K562 (cell line): ENCODE results near the gene POLE2. TPM values are rescaled to one million over a fixed set of nuclear protein-coding genes. Genes with fewer than 3 reads are reported as not detected.

Experiments
- BRD9 ChIP-seq: fragments of 450-650 bp; IDR thresholded peaks from 2 replicates; pipeline ENCODE4 v1.6.1; 2018; ENCODE audit warnings: low read depth; ENCODE audit not compliant: partially characterized antibody
- MTA3 ChIP-seq: fragments of 450-650 bp; formaldehyde crosslinking; IDR thresholded peaks from 2 replicates; pipeline ENCODE4 v1.6.1; 2017; ENCODE audit warnings: mild to moderate bottlenecking, borderline replicate concordance
- NR2C1 ChIP-seq, 2 experiments: fragments of 450-650 bp; IDR thresholded peaks; 2 replicates each; pipeline ENCODE4 v1.6.1; 2017; ENCODE audit warnings: mild to moderate bottlenecking in 2 of 2, antibody characterized with exemption in 1 of 2, inconsistent platforms in 1 of 2, missing compliant biosample characterization in 1 of 2, missing genetic modification characterization in 1 of 2
- NR4A1 ChIP-seq, 2 experiments: fragments of 250-450 bp in 1 of 2; fragments of 450-650 bp in 1 of 2; sonication (Bioruptor Pico) in 1 of 2; IDR thresholded peaks; 2 replicates each; pipeline versions ENCODE4 v1.4.0 to v1.6.1; 2016 to 2020; ENCODE audit warnings: mild to moderate bottlenecking in 2 of 2, missing compliant biosample characterization in 1 of 2, missing genetic modification characterization in 1 of 2, moderate library complexity in 1 of 2
- POLR2AphosphoS2 ChIP-seq: IDR thresholded peaks from 2 replicates; pipeline ENCODE4 v1.6.1; 2012; ENCODE audit warnings: low read length, improper control_type of control experiment
- RREB1 ChIP-seq: fragments of 250-450 bp; sonication (Bioruptor Pico); IDR thresholded peaks from 2 replicates; pipeline ENCODE4 v1.4.0; 2020
- SREBF1 ChIP-seq: fragments of 150-350 bp; IDR thresholded peaks from 2 replicates; pipeline ENCODE4 v1.6.1; 2014; ENCODE audit warnings: antibody characterized with exemption, low read depth, low read length, borderline replicate concordance
- TFAP4 ChIP-seq: sonication (generic); formaldehyde crosslinking; IDR thresholded peaks from 2 replicates; pipeline ENCODE4 v1.8.0; 2022; ENCODE audit warnings: missing genetic modification reagents, mild to moderate bottlenecking, moderate library complexity, borderline replicate concordance
- TGIF2 ChIP-seq: sonication (generic); formaldehyde crosslinking; IDR thresholded peaks from 2 replicates; pipeline ENCODE4 v1.8.1; 2022; ENCODE audit warnings: mild to moderate bottlenecking, missing genetic modification reagents, moderate library complexity
- ZBTB2 ChIP-seq: fragments of 450-650 bp; IDR thresholded peaks from 2 replicates; pipeline ENCODE4 v1.6.1; 2016; ENCODE audit warnings: antibody characterized with exemption
- ZNF57 ChIP-seq: fragments of 450-650 bp; formaldehyde crosslinking; IDR thresholded peaks from 2 replicates; pipeline ENCODE4 v1.4.0; 2020; ENCODE audit warnings: mild to moderate bottlenecking, moderate library complexity
- ZNF592 ChIP-seq: fragments of 450-650 bp; IDR thresholded peaks from 2 replicates; pipeline ENCODE4 v1.6.1; 2017; ENCODE audit warnings: antibody characterized with exemption, mild to moderate bottlenecking
- polyA plus RNA-seq, 8 experiments: library from polyadenylated mRNA; depleted of rRNA in 4 of 8; stranded (reverse) in 5 of 8; unstranded in 3 of 8; fragments of >200 nt; fragmentation: Nextera tagmentation in 2 of 8; fragmentation: Illumina TruSeq in 1 of 8; extraction: Ambion mirVana in 2 of 8; extraction: Trizol in 1 of 8; gene quantifications; 2 replicates each; pipeline versions ENCODE4 v1.2.1 to v1.2.3, GENCODE V29; 2011 to 2014; ENCODE audit warnings: inconsistent platforms in 1 of 8, missing spikeins in 1 of 8
- total RNA-seq, 7 experiments: library from RNA; depleted of rRNA in 6 of 7; stranded (reverse); fragments of >200 nt in 6 of 7; fragmentation: Illumina TruSeq in 2 of 7; extraction: Trizol in 2 of 7; gene quantifications; 2 replicates each; pipeline versions ENCODE4 v1.2.1 to v1.2.3, GENCODE V29; 2011 to 2021; ENCODE audit warnings: low replicate concordance in 1 of 7

The POLE2 gene
- total and polyA plus RNA-seq, 9 of the 15 experiments (the other 6 are each of a cell fraction or from before 2014, with no cell fraction given): 30.7 to 78.4 (median 55.4) TPM

GRCh38 chr14:49633640-49634546 is 54.1 kb downstream of the POLE2 start (continued):
- TF ChIP-seq TFAP4 (CRISPR knock-in tag): peak; percentile 77
- TF ChIP-seq NR4A1 (CRISPR knock-in tag; IDR thresholded peaks at IDR 0.05): 0 out of 2 replicates have a peak, but pooled peaks have one; percentile 23
- no peak for TF ChIP-seq NR4A1 (tag; IDR thresholded peaks at IDR 0.05)
- peak; percentile 58 for TF ChIP-seq MTA3
- TF ChIP-seq BRD9: peak; percentile 35
- TF ChIP-seq ZBTB2: peak; percentile 18; the same call in 1 of the 2 replicates
- TF ChIP-seq RREB1 (CRISPR knock-in tag): no peak; the same call in 1 of the 2 replicates
- TF ChIP-seq ZNF592: peak; percentile 45; the same call in 1 of the 2 replicates
- TF ChIP-seq SREBF1: no peak
- TF ChIP-seq POLR2AphosphoS2: no peak
- TF ChIP-seq ZNF57 (CRISPR knock-in tag): no peak
- TF ChIP-seq TGIF2 (CRISPR knock-in tag): no peak; the same call in 1 of the 2 replicates
- TF ChIP-seq NR2C1 (IDR thresholded peaks at IDR 0.05): peak; percentile 84
- peak; percentile 84 for TF ChIP-seq NR2C1 (tag; IDR thresholded peaks at IDR 0.05)
